Measurements from ENCODE around the gene FRAT2.

The FRAT2 gene

DNA sequence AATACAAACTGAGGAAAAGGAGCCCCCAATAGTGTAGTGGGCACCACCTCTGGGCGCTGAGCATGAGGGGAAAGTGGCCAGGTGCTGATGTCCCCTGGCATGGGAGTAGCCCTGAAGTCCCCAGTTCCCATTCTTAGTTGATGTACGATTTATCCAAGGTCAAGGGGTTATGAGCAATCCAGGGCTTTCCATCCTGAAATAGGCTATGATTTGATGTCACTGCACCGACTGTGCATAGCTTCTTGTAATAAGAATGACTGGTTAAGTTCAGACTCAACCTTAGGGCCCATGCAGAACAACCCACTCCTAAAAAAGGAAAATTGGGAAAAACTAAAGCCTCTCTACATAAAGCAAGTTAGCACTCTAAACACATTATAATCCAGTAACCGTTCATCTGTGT, 11.0 kb downstream of the FRAT2 start:
- DNase-seq: no peak

DNA sequence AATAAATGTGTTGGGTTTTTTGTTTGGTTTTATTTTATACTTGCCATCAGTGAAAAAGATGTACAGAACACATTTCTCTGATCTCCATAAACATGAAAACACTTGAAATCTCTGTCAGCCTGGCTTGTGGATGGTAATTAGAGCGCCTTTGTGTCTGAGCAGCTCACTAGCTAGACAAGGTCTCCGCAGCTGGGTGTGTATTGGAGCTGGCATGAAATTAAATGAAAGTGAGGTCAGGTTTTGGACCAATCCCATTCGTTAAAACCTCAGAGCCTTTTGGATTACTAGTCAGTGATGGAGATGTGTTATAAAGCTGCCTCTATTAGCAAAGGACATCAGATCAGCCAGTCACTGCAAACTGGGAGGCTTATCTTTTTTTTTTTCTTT, 12.7 kb downstream of the FRAT2 start:
- DNase-seq: no peak

DNA sequence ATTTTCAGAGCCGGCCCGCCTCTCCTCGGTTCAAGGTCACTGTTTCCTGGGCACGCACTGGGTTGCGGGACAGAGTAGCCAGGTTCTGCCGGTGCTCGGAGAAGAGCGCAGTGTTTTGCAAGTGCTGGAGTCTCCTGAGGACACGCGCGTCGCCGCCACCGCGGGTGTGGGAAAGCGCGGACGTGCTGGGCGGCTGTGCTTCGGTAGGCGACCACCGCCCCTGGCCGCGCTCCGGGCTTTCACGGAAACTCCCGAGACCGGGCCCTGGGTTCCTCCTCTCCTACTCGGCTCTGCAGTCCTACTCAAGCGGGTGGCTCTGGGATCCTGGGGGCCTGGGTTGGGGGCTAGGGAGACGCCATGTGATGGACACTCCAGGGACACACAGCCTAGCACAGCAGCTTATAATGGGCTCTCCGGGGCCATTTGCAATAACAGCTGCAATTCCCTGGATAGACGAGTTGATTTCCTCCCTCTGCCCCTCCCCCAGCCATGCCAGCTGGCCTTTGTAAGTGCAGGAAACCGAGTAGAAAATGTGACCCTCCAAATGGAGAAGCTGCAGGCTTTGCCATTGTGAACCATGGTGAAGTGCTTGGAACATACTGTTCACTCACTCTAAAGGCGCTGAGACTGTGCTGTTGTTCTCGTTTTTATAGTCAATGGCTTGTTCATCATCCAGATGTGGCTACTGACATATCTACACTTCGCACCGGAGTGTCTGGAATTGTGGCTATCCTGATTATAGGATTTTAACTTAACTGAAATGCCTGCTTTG, 13.3 kb downstream of the FRAT2 start:
- DNase-seq: peak in 1 of 2 donors; percentile 20

DNA sequence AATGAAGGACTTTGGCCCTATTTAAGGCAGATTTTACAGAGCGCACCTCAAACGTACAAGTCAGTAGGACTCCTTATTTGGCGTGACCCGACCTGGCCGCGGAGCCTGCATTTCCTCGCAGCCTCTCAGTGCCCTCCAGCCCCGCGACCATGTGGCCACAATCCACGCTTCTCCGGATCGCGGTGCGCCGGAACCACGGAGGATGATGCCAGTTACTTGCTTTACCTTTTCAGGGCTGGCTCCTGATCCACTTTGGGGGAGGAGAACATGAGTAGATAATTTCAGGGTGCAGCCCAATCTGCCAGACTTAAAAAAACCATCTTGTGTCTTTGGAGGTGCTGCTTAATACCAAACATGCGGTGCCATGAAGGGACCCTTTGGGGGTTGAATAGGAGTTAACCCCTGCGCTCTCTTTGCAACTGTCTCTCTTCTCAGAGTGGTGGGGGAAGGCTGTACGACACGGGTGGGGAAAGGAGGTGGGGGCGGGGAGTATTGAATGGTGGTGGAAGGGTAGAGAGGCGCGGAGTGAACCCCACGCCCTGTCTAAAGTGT, 14.0 kb downstream of the FRAT2 start:
- DNase-seq: no peak

DNA sequence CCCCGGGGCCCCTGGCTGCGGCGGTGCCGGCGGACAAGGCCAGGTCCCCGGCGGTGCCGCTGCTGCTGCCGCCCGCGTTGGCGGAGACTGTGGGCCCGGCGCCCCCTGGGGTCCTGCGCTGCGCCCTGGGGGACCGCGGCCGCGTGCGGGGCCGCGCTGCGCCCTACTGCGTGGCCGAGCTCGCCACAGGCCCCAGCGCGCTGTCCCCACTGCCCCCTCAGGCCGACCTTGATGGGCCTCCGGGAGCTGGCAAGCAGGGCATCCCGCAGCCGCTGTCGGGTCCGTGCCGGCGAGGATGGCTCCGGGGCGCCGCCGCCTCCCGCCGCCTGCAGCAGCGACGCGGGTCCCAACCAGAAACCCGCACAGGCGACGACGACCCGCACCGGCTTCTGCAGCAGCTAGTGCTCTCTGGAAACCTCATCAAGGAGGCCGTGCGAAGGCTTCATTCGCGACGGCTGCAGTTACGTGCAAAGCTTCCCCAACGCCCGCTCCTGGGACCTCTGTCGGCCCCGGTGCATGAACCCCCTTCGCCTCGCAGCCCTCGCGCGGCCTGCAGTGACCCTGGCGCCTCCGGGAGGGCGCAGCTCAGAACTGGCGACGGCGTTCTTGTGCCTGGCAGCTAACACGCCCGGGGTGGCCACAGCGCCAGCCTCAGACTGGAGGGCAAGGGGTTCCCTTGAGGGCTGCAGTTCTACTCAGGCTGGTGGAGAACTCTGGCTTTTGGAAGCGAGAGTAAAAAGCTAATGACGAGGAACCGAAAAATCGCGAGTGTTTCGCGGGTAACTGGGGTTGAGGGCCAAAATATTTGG, 14.7 kb downstream of the FRAT2 start:
- peak; percentile 65 to 72 for DNase-seq

DNA sequence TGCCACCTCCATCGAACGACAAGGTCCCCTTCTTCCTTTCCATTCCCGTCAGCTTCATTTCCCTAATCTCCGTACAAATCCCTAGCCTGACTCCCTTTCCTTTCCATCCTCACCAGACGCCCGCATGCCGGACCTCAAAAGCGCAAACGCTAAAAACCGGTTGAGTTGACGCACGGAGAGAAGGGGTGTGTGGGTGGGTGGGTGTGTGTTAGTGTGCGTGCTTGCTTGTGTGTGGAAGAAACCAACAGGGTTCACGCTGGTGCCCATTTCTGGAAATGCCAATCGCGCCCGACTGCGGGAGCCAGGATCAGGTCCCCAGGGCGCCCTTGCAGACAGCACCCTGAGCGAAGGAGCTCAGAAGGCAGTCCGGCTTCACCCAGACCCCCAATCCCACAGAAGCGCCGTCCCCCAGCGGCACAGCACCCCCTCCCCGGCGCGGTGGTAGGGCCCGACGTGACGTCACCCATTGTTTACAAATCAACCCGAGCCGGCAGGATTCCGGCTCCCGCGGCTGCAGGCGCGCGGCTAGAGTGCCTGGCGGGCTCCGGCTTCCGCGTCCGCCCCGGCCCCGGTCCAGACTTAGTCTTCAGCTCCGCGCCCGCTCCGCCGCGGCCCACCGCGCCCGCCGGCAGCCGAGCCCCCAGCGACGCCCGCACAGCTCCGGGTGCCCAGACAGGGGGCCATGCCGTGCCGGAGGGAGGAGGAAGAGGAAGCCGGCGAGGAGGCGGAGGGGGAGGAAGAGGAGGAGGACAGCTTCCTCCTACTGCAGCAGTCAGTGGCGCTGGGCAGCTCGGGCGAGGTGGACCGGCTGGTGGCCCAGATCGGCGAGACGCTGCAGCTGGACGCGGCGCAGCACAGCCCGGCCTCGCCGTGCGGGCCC, 15.5 kb downstream of the FRAT2 start, which contains the start of gene FRAT1:
FRAT1 (plus strand) TSS at position 500 of the 880 bp plus-strand sequence; CDS start at position 683, 183 bp downstream.
- peak; percentile 89 to 92 for DNase-seq

DNA sequence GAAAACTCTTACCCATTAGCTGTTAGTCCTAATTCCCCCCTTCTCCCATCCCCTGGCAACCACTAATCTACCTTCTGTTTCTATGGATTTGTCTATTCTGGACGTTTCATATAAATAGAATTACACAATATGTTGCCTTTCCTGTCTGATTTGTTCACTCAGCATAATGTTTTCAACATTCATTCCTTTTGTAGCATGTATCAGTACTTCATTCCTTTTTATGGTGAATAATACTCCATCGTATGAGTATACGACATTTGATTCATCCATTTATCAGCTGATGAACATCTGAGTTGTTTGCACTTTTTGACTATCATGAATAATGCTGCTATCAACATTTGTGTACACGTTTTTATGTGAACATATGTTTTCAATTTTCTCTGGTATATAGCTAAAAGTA, 19.9 kb downstream of the FRAT2 start:
- no peak for DNase-seq

DNA sequence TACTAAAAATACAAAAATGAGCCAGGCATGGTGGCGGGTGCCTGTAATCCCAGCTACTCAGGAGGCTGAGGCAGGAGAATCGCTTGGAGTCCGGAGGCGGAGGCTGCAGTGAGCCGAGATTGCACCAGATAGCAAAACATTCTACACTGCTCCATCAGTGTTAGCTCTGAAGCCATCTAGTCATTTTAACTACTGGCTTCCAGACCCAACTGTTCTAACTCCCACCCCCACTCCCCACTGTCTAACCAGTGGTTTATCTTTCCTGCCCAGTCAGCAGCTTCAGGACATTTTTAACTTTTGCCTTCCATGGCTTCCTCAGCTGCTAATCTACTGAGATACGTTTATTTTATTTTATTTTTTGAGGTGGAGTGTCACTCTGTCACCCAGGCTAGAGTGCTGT, 21.6 kb downstream of the FRAT2 start:
- no peak for DNase-seq

DNA sequence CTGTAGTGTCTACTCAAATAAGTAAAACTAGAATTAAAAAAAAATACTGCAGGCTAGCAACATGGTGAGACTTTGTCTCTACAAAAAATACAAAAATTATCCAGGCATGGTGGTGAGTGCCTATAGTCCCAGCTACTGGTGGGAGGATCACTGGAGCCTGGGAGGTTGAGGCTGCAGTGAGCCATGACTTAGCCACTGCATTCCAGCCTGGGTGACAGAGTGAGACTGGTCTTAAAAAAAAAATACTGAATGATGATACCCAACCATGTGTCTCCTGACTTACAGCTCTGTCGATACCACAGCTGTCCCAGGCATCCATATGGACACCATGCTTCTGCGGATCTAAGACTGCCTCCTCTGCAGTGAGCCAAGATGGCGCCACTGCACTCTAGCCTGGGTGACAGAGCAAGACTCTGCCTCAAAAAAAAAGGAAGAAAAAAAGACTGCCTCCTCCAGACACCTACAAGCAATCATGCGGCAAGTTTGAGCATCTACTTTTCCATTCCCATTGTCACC, 23.4 kb downstream of the FRAT2 start:
- DNase-seq: no peak

DNA sequence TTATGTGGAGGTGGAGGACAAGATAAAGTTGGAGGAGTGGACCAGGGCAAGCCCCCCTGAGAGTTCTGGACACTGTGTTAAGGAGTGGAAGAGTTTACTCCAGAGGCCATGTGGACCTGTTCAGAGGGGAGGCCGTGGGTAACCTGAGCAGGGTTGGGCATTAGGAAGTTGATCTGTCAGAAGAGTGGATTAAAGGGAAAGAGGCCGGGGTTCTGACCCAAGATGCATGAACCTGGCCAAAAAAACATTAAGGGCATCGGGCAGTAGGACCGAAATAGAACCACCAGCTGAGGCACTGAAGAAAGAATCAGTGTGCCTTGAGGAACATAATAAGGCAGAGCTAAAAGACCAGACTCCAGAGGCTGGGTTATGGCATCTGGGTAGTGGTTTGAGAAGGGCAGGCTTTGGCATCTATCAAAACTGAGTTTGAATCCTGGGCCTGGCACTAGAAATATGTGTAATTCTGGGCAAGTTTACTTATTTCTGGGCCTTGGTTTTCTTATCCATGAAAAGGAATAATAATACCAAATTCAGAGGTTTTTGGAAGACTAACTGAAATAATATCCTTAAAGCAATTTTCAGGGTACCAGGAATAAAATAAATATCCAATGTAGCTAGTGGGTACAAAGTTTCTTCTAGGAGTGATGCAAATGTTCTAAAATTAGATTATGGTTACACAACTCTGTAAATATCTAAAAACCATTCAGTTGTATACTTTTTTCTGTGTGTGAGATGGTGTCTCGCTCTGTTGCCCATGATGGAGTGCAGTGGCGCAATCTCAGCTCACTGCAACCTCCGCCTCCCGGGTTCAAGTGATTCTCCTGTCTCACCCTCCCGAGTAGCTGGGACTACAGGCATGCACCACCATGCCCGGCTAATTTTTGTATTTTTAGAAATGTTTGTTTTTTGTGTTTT, 26.4 kb downstream of the FRAT2 start:
- DNase-seq: no peak

DNA sequence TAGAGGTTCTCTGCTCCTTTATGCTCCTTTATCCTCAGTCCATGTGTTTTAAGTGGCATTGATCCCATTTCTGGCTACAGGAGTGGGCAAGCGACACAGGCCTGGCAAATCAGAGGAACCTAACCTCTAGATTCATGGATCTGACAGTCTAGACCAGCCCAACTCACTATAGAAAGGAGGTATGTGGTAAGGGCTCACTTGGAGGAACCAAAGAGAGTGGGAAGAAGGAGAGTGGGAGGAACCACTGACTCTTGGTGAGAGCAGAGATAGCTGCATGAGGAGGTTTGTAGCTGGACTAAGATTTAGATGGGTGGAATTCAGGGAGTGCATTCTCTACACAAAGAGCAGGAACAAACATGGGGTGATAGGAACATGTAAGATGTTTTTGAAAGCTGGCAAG, 27.1 kb downstream of the FRAT2 start:
- no peak for DNase-seq

DNA sequence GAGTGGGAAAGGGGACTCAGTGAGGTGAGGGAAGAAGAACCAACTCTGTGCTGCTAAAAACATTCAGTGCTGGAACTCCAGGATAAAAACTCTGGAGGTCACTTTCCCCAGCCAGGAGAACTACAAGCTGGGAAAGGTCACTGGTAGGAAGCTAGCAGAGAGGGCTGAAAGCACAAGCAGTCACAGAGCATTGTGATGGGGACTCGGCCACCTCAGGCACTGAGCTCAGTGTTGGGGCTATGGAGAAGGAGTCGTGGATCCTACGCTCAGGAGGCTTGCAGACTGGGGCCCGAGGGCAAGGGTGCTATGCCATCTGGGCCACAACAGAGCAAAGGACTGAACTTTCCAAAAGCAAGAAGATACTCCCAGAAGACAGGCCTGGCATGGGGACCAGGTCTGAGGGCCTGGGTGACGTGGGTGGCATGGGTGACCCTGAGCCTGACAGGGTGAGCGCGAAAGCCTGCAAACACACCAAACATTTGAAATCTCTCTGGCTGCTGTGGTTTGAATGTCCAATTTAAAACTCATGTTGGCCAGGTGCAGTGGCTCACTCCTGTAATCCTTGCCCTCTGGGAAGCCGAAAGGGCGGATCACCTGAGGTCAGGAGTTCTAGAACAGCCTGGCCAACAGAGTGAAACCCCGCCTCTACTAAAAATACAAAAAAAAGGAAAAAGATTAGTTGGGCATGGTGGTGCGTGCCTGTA, 32.3 kb downstream of the FRAT2 start:
- DNase-seq: no peak

DNA sequence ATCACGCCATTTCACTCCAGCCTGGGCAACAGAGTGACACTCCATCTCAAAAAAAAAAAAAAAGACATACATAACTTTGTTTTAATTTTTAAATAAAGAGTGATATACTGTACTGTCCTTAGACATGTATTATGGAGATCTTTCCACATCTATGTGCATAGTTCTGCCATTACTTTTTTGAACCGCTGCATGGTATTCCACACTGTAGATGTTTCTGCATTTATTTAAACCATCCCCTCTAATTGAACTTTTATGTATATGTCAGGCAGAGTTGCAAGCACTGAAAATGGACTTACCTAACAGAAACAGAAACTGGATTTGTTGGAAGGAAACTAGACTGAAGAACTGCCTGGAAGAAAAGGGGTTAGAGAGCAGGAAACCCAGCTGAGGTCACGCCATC, 33.5 kb downstream of the FRAT2 start:
- DNase-seq: no peak

DNA sequence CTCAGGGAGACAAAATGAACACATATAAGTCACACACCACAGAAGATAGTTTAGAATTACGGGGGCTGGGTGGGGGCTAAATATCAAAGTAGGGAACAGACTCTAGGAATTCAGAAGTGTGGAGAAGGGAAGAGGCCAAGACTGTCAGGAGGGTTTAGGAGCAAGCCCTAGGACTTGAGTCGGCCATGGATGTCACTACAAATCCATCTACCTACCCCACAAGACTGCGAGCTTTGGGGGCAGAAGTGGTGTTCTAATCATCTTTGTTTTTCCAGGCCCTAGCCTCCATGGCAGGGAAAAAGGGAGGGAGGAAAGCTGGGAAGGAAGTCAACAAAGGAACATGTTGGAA, 36.3 kb downstream of the FRAT2 start:
- no peak for DNase-seq

DNA sequence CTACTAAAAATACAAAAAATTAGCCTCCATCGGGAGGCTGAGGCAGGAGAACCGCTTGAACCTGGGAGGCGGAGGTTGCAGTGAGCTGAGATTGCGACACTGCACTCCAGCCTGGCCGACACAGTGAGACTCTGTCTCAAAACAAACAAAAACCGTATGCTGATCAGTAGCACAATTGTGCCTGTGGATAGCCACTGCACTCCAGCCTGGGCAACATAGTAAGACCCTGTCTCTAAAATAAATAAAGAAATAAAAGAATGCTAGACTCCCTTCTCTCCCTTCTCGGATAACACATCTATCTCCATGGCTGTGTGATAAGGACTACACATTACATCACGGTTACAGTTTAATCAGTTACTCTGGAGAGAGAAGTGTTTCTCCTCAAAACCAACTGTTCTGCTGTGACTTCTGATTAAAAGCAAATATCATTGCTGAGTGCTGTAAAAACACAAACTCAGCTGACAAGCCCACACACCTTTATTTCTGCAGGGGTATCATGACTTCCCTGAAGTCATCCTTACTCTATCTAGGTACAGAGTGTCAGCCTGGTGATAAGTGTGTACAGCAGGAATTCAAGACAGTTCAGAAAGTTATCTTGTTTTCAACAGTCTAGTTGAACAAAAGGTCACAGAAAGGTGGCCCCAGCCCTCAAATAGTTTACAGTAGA, 36.8 kb downstream of the FRAT2 start:
- no peak for DNase-seq

DNA sequence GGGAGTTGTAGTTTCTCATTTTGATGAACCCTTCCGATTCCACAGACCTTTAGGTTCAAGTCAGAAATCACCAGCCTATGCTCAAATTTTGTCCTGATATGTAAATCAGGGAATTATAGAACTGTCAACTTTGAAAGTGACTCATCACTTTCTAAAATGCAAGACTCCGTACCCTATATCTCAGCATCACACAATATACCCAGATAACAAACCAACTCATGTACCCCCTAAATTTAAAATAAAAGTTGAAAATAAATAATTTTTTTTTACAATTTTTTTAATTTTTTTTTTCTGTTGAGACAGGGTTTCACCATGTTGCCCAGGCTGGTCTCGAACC, 41.7 kb downstream of the FRAT2 start:
- no peak for DNase-seq

DNA sequence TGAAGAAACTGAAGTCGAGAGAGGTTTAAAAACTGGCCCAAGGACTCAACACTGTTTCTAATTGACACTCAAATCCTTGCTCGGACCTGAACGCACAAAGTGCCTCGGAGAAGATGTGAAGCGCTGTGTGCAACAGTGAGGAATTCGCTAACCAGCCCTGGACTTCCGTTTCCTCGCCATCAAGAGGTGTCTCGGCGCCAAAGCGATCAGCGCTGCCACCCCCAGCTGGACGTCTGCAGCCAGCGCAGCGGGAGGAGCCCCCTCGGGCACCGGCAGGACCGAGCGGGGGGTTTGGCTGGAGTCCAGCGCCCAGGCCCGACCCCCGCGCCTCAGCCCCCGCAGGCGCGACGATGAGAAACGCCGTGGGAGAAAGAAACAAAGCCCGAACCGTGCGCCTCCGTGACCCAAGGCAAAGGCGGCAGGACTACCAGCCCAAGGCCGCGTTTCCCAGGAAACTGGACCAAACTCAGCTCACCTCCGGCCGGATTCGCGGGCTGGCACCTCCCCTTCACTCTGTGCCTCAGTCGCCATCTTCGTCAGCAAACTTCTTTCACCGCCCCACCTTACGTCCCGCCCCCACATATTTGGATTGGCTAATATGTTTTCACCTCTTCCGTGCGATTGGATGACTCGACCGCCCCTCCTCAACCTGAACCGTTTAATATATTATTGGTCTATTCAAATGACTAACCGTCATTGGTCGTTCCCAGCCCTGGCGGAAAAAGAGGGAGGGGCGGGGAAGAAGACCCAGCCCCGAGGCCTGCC, 42.2 kb downstream of the FRAT2 start, which contains the start of gene ARHGAP19:
ARHGAP19 (minus strand) TSS at position 541 of the 765 bp plus-strand sequence; CDS start at position 531, 10 bp downstream.
- peak; percentile 96 to 98 for DNase-seq

DNA sequence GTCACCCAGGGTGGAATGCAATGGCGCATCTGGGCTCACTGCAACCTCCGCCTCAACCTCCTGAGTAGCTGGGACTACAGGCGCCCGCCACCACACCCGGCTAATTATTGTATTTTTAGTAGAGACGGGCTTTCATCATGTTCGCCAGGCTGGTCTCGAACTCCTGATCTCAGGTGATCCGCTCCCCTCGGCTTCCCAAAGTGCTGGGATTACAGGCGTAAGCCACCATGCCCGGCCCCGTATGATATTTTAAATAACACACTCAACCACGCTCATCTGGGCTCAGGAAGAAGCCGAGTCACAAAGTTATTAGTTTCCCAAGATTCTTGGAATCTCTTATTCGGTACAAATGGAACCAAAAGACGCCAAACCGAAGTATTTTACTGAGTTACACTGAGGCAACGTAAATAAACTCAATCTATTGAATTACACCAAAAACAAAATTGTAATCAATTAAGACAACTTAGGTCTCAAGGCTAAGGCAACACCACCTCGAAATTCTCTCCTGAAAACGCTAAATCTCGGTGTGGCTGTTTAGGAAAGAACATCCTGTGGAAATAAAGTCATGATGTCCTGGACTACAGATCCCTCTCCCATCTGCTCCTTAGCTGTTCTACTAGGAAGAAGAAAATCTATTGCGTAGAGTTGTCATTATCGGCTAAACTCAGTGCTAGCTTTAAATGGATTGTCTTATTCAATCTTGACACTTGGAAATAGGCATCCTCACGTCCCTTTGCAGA, 43.0 kb downstream of the FRAT2 start:
- no peak for DNase-seq
